Endometrial microvascular endothelial cells (primary cell): Measurements from ENCODE around the gene EMSY. TPM values are rescaled to one million over a fixed set of nuclear protein-coding genes. Genes with fewer than 3 reads are reported as not detected.

ENCODE experiments used
- in situ Hi-C: cut with HindIII; loops from 2 replicates; pipeline ENCODE4 v1.10.0; 2017; ENCODE audit warnings: low sequenced_read_pairs, low pct_unique_long_range_greater_than_20kb; ENCODE audit errors: inconsistent ontology term
- total RNA-seq: library from RNA; depleted of rRNA; stranded (reverse); fragments of >200 nt; gene quantifications from one replicate; pipeline ENCODE4 v1.2.3, GENCODE V29; 2015; ENCODE audit errors: inconsistent ontology term

Gene EMSY
- total RNA-seq, 1 donor from 2014 or later, result 20.9 TPM

GRCh38 chr11:76445121-76446084, 585 bp downstream of the EMSY start:
- in situ Hi-C loops, result loop anchor here (10.0 kb wide), 1 partner anchor 61 kb away; the partner anchor contains the start of genes GVQW3 and THAP12

DNA sequence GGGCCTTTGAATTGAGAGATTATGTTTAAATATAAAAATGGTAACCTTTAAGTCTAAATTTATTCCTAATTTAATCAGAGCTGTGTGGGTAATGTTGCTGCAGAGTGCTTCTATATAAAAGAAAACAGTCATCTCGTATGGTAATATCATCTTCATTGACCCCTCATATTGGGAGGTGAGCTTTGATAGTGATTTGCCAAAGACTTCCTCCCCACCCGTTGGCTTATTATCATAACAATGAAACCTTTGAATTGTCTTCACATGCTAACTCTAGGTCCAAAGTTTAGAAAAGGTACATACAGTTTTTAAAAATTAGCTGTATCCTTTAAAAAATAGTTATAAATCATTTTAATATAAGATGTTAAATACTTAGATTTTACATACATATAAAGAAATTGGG, 3.7 kb downstream of the EMSY start:
- in situ Hi-C loops, result loop anchor here (10.0 kb wide), 1 partner anchor 64 kb away; the partner anchor contains the start of genes GVQW3 and THAP12

DNA sequence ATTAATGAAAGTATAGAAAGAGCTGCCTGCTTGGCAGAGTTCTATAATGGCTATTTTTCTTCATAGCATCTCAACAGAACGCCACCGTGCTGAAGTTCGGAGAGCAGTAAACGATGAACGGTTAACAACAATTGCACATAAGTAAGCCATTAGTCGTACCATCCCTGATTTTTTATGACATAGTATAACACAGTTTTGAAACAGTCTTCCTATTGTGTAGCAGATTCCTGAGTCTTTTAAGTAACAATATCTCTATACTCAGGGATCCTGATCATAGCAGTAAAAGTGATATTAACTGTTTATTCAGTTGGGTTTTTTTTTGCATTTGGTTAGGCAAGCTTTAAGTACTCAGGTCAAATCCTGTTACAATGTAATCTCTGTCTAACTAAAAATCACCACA, 8.4 kb downstream of the EMSY start:
- in situ Hi-C loops, result no loop called here

DNA sequence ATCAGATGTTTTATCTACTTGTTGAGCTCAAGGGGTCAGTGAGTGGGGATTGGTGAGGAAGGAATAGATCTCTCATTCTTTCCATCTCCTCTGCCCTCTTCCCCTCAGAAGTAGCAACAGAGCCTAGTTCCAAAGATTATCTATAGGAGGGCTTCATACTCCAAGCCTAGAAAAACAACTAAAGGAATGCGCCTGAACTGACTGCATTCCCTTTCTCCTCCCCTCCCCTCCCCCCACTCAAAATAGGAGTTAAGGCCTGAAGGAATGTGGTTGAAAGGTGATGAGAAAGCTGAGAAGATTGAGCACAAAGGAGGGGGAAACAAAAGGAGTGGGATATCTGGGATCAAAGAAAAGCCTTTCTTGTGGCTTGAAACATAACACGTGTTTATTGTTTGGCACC, 10.5 kb downstream of the EMSY start:
- in situ Hi-C loops, result no loop called here

DNA sequence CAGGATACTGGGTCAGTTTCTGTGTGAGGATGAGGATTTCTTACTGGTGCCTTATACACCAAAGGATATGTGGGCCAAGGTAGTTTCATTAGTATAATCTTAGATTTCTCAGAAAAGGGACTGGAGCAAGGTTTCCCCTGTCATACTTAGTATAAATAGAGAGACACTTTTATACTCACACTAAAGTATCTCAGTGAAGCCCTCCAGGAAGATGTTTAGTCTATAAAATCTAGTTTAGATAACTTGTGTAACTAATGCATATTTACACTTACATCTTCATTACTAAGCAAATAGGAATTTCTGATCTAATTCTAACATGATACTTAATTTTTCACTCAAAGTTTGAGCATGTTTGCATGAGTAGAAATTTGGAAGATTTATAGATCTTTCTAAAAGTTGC, 11.1 kb downstream of the EMSY start:
- in situ Hi-C loops, result no loop called here

DNA sequence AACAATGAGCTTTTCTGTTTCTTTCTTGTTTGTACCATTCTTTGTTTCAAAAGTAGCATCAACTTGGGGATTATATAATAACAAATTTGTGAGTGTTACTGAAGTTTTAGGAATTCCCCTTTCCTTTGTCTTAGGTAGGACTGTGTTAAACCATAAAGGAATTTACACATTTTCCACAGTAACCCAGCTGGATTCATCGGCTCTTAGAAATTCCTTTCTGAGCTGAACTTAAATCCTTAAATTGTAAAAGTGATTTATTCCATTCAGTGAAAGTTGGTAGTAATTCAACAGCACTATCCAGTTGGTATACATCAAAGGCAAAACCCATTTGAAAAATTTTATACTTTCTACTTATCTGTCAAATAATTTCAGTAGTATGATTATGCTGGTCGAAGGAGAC, 11.8 kb downstream of the EMSY start:
- in situ Hi-C loops, result no loop called here

DNA sequence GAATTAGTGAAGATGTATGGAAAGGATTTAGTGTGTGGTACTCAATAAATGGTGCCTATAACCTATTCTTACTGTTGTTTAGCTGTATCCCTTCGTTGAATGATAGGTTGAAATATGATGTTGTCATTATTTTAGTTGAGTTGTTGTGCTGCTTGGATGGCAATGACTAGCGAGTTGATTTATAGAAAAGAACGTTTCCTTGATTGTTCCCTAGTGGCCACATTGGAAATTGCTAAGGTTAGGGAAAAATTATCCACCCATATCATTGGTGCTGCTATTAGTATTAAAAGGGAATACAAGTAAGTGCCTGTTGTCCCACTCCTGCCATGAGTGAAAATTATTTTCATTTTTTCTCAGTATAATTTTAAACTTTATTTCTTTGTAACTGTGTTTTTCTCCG, 14.5 kb downstream of the EMSY start:
- in situ Hi-C loops, result no loop called here

GRCh38 chr11:76459846-76460245, 15.0 kb downstream of the EMSY start:
- in situ Hi-C loops, result no loop called here

DNA sequence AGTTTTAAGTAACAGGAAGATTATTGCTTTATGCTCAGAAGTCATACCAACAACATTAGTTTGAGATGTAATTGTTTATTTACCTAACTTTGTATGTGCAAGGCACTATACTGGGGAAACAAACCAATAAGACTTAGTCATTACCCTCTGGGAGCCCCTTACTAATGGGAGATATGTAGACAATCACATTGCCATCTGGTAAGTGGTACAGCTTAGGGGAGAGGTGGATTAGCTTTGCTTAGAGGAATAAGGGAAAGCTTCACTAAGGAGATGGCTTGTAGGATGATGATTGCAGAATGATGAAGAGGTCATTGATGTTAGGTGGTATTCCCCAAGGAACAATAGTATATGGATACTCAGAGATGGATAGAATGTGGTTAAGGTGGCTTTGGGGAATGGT, 17.5 kb downstream of the EMSY start:
- in situ Hi-C loops, result no loop called here

- in situ Hi-C loops, result no loop called here
Measured at GRCh38 chr11:76465701-76466100, 20.9 kb downstream of the EMSY start.

- in situ Hi-C loops, result no loop called here
Measured at GRCh38 chr11:76466666-76467065, 21.8 kb downstream of the EMSY start.

DNA sequence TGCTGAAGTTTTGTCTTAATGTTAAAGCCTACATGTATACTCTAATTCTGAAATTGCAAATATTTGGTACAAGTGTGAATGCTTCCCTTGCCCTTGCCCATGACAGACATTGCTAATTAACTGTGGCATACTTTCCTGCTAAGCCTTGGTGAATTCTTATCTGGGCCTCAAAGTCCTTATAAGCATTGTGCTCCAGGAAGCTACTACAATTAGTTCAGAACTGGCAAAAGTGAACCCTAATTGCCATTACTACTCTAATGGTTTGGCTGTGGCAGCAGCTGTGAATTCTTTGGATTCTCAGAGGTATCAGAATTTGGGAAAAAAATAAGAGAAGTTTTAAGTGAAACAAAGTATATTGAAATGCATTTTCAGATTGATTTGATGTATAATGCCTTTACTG, 24.3 kb downstream of the EMSY start:
- in situ Hi-C loops, result no loop called here

DNA sequence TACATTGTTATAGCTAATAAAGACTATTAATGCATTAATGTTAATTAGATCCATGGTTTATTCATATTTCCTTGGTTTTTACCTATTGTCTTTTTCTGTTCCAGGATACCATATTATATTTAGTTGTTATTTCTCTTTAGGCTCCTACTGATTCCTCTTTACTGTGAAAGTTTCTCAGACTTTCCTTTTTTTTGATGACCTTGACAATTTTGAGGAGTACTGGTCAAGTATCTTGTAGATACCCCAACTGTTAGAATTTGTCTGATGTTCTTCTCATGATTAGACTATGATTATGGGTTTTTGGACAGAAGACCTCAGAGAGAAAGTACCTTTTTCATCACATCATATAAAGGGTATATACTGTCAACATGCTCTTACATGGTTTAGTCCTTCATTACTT, 26.6 kb downstream of the EMSY start:
- in situ Hi-C loops, result no loop called here

DNA sequence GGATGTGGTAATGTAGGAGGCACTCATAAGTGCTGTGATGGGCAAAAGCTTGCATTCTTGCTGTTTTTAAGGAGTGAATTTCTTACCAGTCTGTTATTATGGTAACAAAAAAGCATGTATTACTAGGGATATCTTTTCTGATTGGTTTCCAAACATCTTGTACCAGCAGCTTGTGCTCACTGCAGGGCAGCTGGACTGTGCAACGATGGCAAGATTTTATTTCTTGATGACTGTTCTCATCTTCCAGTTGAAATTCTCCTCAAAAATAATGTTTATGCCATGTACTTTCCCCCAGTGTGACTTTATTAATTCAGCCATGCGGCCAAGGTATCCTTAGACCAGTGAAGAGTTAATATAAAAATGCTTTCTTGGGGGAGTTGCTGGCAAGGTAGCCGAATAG, 35.4 kb downstream of the EMSY start:
- in situ Hi-C loops, result no loop called here

DNA sequence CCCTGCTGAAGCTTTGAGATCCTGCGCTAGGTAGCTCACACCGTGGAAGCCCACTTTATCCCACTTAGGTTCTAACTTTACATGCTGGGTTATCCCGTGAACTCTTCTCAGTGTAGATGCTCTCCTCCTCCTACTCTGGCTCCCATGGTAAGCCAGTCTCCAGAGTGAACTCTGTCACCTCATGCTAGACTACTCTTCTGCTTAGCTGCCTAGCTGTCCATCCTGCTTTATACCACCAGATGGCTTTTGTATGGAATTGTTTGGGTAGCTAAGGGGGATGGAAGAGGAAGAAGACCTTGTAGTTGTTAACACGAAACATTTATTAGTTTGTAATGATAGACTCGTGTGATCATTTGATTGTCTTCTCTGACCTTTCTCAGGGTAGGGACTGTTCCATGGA, 46.8 kb downstream of the EMSY start:
- in situ Hi-C loops, result no loop called here

DNA sequence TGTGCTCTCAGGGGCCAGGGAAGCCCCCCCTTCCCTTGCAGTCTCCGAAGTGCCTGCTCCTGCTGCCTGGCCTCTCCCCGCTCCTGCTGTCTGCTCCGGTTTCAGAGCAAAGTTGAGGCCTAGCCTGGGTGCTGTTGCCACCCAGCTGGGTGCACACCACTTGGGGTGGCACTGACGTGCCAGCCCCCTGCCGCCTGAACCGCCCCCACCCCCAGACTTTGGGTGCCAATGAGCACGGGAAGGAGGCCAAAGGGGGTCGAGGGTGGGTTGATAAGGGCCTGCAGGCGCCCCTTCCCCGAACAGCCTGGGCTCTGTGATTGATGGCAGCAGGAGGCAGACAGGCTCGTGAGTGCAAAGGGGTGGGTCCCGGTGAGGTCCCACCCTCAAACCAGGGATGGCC, 48.2 kb downstream of the EMSY start:
- in situ Hi-C loops, result no loop called here

GRCh38 chr11:76493626-76494539, 49.1 kb downstream of the EMSY start:
- in situ Hi-C loops, result no loop called here

GRCh38 chr11:76495019-76495418, 50.2 kb downstream of the EMSY start:
- in situ Hi-C loops, result no loop called here

GRCh38 chr11:76496174-76496573, 51.4 kb downstream of the EMSY start:
- in situ Hi-C loops, result no loop called here
